GM18511 (cell line): ENCODE measurements around the gene THAP12.
"Not testable (repeated sequence)": the region's sequence is repeated elsewhere in the genome, so short reads cannot be mapped to it uniquely, and the experiment has no call there.

Source experiments
- ATAC-seq: cut with Tn5 transposase; IDR thresholded peaks from one replicate; pipeline ENCODE4 v1.9.1; 2021; ENCODE audit warnings: mild to moderate bottlenecking, moderate library complexity; ENCODE audit not compliant: unreplicated experiment

THAP12 gene

GRCh38 chr11:76329084-76329648 is 51.8 kb downstream of the THAP12 start:
- no peak for ATAC-seq

- no peak for ATAC-seq
These were observed 53.1 kb downstream of the THAP12 start for GRCh38 chr11:76327756-76328388.

- no peak for ATAC-seq
These were observed 53.7 kb downstream of the THAP12 start for GRCh38 chr11:76327202-76327601.

GRCh38 chr11:76325185-76325584 is 55.7 kb downstream of the THAP12 start:
- no peak for ATAC-seq

GRCh38 chr11:76323804-76324203 is 57.1 kb downstream of the THAP12 start:
- no peak for ATAC-seq

- not testable (repeated sequence) for ATAC-seq
These were observed 57.6 kb downstream of the THAP12 start for GRCh38 chr11:76323375-76323774.

GRCh38 chr11:76322942-76323341 is 58.0 kb downstream of the THAP12 start:
- no peak for ATAC-seq

GRCh38 chr11:76322540-76322939 is 58.4 kb downstream of the THAP12 start:
- ATAC-seq: no peak

- ATAC-seq: no peak
These were observed 59.0 kb downstream of the THAP12 start for GRCh38 chr11:76321820-76322524.

- ATAC-seq: no peak
These were observed 59.6 kb downstream of the THAP12 start for GRCh38 chr11:76321340-76321739.

GRCh38 chr11:76320929-76321328 is 60.0 kb downstream of the THAP12 start:
- ATAC-seq: no peak

- not testable (repeated sequence) for ATAC-seq
These were observed 61.1 kb downstream of the THAP12 start for GRCh38 chr11:76319798-76320197.

GRCh38 chr11:76318744-76319384 is 62.1 kb downstream of the THAP12 start:
- ATAC-seq: peak; percentile 78

DNA sequence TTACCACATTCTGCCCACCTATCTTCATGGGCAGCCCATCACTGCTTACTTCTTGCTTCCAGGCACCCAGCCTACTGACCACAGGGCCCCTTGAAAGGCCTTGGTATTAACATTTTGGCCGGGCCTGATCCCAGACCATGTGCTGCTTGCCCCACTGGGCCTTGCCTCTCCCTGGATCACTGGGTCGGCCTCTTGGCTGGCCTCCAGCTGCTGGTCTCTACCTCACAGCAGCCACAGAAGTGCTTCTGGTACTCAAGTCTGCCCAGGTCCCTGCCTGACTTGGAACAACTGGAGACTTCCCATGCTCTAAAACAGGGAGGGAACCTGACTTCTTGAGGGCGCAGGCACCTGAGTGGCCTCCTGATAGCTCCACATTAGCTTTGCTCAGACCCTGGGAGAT is 63.6 kb downstream of the THAP12 start:
- ATAC-seq: no peak

GRCh38 chr11:76316726-76317125 is 64.2 kb downstream of the THAP12 start:
- ATAC-seq: no peak

GRCh38 chr11:76315182-76315853 is 65.6 kb downstream of the THAP12 start:
- no peak for ATAC-seq

- no peak for ATAC-seq
These were observed 66.2 kb downstream of the THAP12 start for GRCh38 chr11:76314741-76315090.

DNA sequence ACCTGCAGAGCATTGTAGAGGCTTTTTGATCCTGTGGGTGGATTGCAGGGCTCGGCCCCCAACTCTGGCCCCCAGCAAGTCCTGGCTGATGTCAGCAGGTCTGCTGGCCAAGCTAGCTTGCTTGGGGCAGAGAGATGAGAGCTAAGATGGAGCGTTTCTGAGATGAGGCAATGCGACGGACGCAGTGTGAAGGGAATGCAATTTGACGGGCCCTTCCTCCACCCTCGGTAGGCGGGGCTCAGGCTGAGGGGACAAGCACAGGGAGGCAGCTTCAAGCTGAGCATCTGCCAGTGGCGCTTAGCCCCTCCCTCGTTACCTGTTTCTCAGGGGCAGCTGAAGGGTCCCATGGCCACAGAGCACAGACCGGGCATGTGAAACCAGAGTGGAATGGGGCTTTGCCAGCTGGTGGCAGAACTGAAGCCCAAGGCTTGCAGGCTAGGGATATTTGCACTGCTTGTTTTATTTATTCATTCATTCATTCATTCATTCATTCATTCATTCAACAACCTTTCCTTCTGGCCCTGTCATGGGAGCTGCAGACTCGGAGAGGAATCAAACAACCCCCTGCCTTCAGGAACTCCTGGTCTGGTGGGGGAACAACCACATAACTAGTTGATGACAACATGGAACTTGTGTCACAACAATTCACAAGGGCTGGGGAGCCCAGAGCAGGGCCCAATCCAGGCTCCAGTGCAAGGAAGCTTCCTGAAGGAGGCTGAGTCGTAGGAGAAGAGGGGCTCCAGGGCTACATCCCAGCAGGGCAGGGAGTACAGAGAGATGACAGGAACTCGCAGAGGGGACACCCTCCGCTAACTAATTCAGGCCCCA is 66.8 kb downstream of the THAP12 start:
- ATAC-seq: no peak

- ATAC-seq: no peak
These were observed 67.7 kb downstream of the THAP12 start for GRCh38 chr11:76313271-76313670.

DNA sequence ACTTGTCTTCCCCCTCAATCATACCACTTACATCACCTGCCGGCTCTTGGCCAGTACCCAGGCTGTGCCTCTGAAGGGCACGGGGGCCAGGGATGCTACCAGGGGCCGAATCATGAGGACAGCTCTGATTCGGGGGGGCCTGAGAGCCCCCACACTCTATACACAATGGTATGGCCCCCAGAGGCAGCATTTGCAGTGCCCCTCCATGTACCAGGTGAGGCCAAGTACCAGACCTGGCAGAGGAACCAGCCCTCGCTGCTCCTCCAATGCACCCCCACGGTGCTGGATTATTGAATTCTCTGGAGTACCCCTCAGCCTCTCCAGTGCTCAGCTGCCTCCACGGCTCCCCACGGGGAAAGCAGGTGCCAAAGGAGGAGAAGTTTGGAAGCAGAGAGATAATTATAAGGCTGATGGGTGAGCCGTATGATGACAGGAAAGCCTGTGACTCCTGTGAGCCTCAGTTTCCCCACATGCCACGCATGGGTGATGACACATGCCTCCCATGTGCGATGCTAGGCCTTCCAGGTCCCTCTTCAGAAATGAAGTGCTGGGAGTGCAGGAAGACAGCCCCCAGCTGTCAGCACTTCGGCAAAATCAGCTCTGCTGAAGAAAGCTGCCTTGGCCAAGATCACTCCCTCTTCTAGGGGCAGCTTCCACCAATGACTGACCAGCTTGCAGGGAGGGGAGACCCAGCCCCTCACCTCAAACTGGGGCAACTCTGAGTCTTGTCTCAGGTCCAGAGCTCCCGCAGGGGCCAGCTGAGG is 69.9 kb downstream of the THAP12 start:
- ATAC-seq: no peak
